HepG2 (cell line): ENCODE data around the gene KIAA0319L. TPM values are rescaled to one million over a fixed set of nuclear protein-coding genes. Genes with fewer than 3 reads are reported as not detected.

ENCODE experiments used
- ATAC-seq: fragments of 200-7000 bp; cut with Tn5 transposase; 3 replicates; pipeline ENCODE4 v1.9.1; 2020; ENCODE audit warnings: mild to moderate bottlenecking, moderate library complexity
- BruUV-seq: library from RNA; stranded (reverse); fragments of 400-500 nt; replicated peaks from 2 replicates; lab custom pipeline; 2021; lab: Mats Ljungman, UMichigan
- CTCF ChIA-PET: fragments of 300-600 bp; formaldehyde crosslinking; extraction: SDS; loops from one replicate; lab custom pipeline; 2021; ENCODE audit warnings: low total read pairs, inconsistent platforms, low intra/inter-chr PET ratio; lab: Yijun Ruan, JAX
- POLR2A ChIA-PET: fragments of 350-600 bp; sonication (Branson Sonifier 250); formaldehyde crosslinking; loops from one replicate; lab custom pipeline; 2020; ENCODE audit warnings: antibody characterized with exemption, inconsistent platforms; lab: Yijun Ruan, JAX
- DNase-seq: peaks from one replicate; pipeline ENCODE4 v3.0.0-alpha.2; 2015; ENCODE audit warnings: low spot score
- FAIRE-seq: peaks from 3 replicates; lab custom pipeline; 2011; peaks lifted over from hg19 to GRCh38; lab: Jason Lieb, UNC
- H2AFZ ChIP-seq: one replicate; pipeline ENCODE4 v1.6.1; 2011; ENCODE audit warnings: low read length, inconsistent platforms
- H3K27ac ChIP-seq: fragments of 300-600 bp; 3 replicates; pipeline ENCODE4 v1.8.0; 2011; ENCODE audit warnings: mixed run types, mild to moderate bottlenecking, mixed read lengths, low read length, inconsistent platforms; ENCODE audit not compliant: insufficient read depth; ENCODE audit errors: extremely low read length
- H3K27me3 ChIP-seq, 2 experiments: fragments of 200-600 bp in 1 of 2; 2 replicates in 1 of 2; 3 replicates in 1 of 2; pipeline versions ENCODE4 v1.6.0 to v1.8.0; 2011; ENCODE audit warnings: low read length in 2 of 2, mild to moderate bottlenecking in 2 of 2, moderate library complexity in 2 of 2, inconsistent platforms in 1 of 2; ENCODE audit not compliant: insufficient read depth in 2 of 2, control insufficient read depth in 1 of 2
- H3K36me3 ChIP-seq, 2 experiments: fragments of 200-600 bp in 1 of 2; replicated peaks in 1 of 2; 2 replicates in 1 of 2; 3 replicates in 1 of 2; pipeline versions ENCODE4 v1.5.1 to v1.8.0; 2011; ENCODE audit warnings: low read length in 2 of 2, inconsistent platforms in 1 of 2; ENCODE audit not compliant: insufficient read depth in 2 of 2, control insufficient read depth in 1 of 2
- H3K4me1 ChIP-seq: 2 replicates; pipeline ENCODE4 v1.5.1; 2012; ENCODE audit warnings: low read length, inconsistent platforms; ENCODE audit not compliant: insufficient read depth
- H3K4me2 ChIP-seq: 2 replicates; pipeline ENCODE4 v1.6.0; 2011; ENCODE audit warnings: low read depth, low read length, inconsistent platforms
- H3K4me3 ChIP-seq, 3 experiments: fragments of 200-600 bp in 1 of 3; sonication (generic), shearing (Covaris generic) in 1 of 3; replicated peaks in 1 of 3; 2 replicates each; pipeline ENCODE4 v1.5.1; 2011 to 2016; ENCODE audit warnings: low read length in 3 of 3, inconsistent platforms in 2 of 3, low read depth in 2 of 3, mild to moderate bottlenecking in 2 of 3, control low read depth in 1 of 3, mixed read lengths in 1 of 3; ENCODE audit not compliant: insufficient read depth in 1 of 3
- H3K79me2 ChIP-seq: one replicate; pipeline ENCODE4 v1.6.1; 2011; ENCODE audit warnings: low read length, inconsistent platforms; ENCODE audit not compliant: insufficient read depth
- H3K9ac ChIP-seq: 2 replicates; pipeline ENCODE4 v1.6.0; 2011; ENCODE audit warnings: mild to moderate bottlenecking, low read depth, low read length, inconsistent platforms; ENCODE audit not compliant: insufficient read depth
- H3K9me3 ChIP-seq: 2 replicates; pipeline ENCODE4 v1.5.1; 2012; ENCODE audit warnings: mild to moderate bottlenecking, low read length
- H4K20me1 ChIP-seq: 2 replicates; pipeline ENCODE4 v1.6.0; 2011; ENCODE audit warnings: inconsistent platforms, mild to moderate bottlenecking, low read length, moderate library complexity; ENCODE audit not compliant: insufficient read depth
- HDAC1 ChIP-seq: sonication (generic); formaldehyde crosslinking; IDR thresholded peaks from 2 replicates; pipeline ENCODE4 v1.5.1; 2020; ENCODE audit warnings: mild to moderate bottlenecking, missing genetic modification reagents
- JUND ChIP-seq: sonication (generic); formaldehyde crosslinking; IDR thresholded peaks from 2 replicates; pipeline ENCODE4 v1.8.0; 2022; ENCODE audit warnings: mild to moderate bottlenecking, missing genetic modification reagents
- MED13 ChIP-seq: sonication (generic); formaldehyde crosslinking; IDR thresholded peaks from 2 replicates; pipeline ENCODE4 v1.5.0; 2020; ENCODE audit warnings: missing genetic modification reagents
- MEIS2 ChIP-seq: sonication (generic); formaldehyde crosslinking; IDR thresholded peaks from 2 replicates; pipeline ENCODE4 v1.9.0; 2021; ENCODE audit warnings: mild to moderate bottlenecking, missing genetic modification reagents
- THAP8 ChIP-seq: sonication (generic); formaldehyde crosslinking; IDR thresholded peaks from 2 replicates; pipeline ENCODE4 v1.5.1; 2020; ENCODE audit warnings: missing genetic modification reagents, mild to moderate bottlenecking, borderline replicate concordance
- ZNF703 ChIP-seq: sonication (generic); formaldehyde crosslinking; IDR thresholded peaks from 2 replicates; pipeline ENCODE4 v1.5.1; 2020; ENCODE audit warnings: missing genetic modification reagents, mild to moderate bottlenecking, moderate library complexity, borderline replicate concordance
- WGBS: methylation state at CpG from one replicate; pipeline ENCODE4 v1.1.6; 2017; ENCODE audit warnings: low lambda C conversion rate; 5-methylcytosine and 5-hydroxymethylcytosine counted together
- in situ Hi-C: cut with HindIII; loops from 2 replicates; pipeline ENCODE4 v1.10.0; 2017; ENCODE audit warnings: low pct_unique_long_range_greater_than_20kb; ENCODE audit not compliant: extremely low pct_ligation_motif_present
- intact Hi-C: fragments of 100-400 bp; cut with micrococcal nuclease; formaldehyde crosslinking; loops from one replicate; pipeline ENCODE4 v1.10.0; 2022; ENCODE audit not compliant: unreplicated experiment
- polyA plus RNA-seq, 8 experiments: library from polyadenylated mRNA; depleted of rRNA in 3 of 8; stranded (reverse) in 7 of 8; unstranded in 1 of 8; fragments of >200 nt; fragmentation: Illumina TruSeq in 4 of 8; extraction: Trizol in 4 of 8; gene quantifications; 2 replicates each; pipeline versions ENCODE4 v1.2.1 to v1.2.3, GENCODE V29; 2011 to 2016; ENCODE audit warnings: low read depth in 4 of 8, missing spikeins in 1 of 8, mixed read lengths in 1 of 8; ENCODE audit not compliant: insufficient read depth in 1 of 8
- total RNA-seq, 5 experiments: library from RNA; depleted of rRNA; stranded (reverse); fragments of >200 nt; fragmentation: Illumina TruSeq; extraction: Trizol; gene quantifications; 2 replicates each; pipeline ENCODE4 v1.2.3, GENCODE V29; 2016; ENCODE audit warnings: low read depth in 1 of 5
- TF ChIP-seq, protein P1 (sequence below): sonication (generic); formaldehyde crosslinking; IDR thresholded peaks from 2 replicates; pipeline ENCODE4 v1.4.0; 2020; ENCODE audit warnings: missing genetic modification reagents
- TF ChIP-seq, protein P2 (sequence below): sonication (generic); formaldehyde crosslinking; IDR thresholded peaks from 2 replicates; pipeline ENCODE4 v1.4.0; 2020; ENCODE audit warnings: missing genetic modification reagents
- TF ChIP-seq, protein P3 (sequence below): sonication (generic); formaldehyde crosslinking; IDR thresholded peaks from 2 replicates; pipeline ENCODE4 v1.4.0; 2020; ENCODE audit warnings: mild to moderate bottlenecking, missing genetic modification reagents, borderline replicate concordance

Gene KIAA0319L
- total and polyA plus RNA-seq, 2 of the 13 experiments (the other 11 are each of a cell fraction or from before 2014, with no cell fraction given) = 33.4 to 82.6 TPM

- intact Hi-C loops (no loop called here), in situ Hi-C loops (no loop called here)
- Histone ChIP-seq H3K4me2 (no peak overlapping the region), H4K20me1 (no peaks in the 10 kb centered on the region), H3K36me3 (peaks cover 2 to 20% of the 10 kb centered on the region in 2 experiments; a peak in 4 of 5 replicates), H3K27me3 (no peaks in the 10 kb centered on the region), H3K79me2 (peaks cover 9% of the 10 kb centered on the region), H3K4me3 (no peak overlapping the region), H2AFZ (no peak overlapping the region), H3K9me3 (no peaks in the 10 kb centered on the region), H3K9ac (no peak overlapping the region)
- FAIRE-seq (no peak), DNase-seq (no peak)
- ChIA-PET CTCF (no interaction called here), POLR2A (no interaction called here)
- TF ChIP-seq, protein P1, sequence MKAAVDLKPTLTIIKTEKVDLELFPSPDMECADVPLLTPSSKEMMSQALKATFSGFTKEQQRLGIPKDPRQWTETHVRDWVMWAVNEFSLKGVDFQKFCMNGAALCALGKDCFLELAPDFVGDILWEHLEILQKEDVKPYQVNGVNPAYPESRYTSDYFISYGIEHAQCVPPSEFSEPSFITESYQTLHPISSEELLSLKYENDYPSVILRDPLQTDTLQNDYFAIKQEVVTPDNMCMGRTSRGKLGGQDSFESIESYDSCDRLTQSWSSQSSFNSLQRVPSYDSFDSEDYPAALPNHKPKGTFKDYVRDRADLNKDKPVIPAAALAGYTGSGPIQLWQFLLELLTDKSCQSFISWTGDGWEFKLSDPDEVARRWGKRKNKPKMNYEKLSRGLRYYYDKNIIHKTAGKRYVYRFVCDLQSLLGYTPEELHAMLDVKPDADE = no peak
- TF ChIP-seq, all 625 proteins: peak for 0
- WGBS = 100% methylated on average over 1 of the region's 1 CpG
- Histone ChIP-seq H3K27ac (no peak overlapping the region), H3K4me1 (no peaks in the 10 kb centered on the region)
- no TSS peak for BruUV-seq
- no peak for ATAC-seq
These were observed 24.5 kb downstream of the KIAA0319L start for GRCh38 chr1:35532497-35533223.

DNA sequence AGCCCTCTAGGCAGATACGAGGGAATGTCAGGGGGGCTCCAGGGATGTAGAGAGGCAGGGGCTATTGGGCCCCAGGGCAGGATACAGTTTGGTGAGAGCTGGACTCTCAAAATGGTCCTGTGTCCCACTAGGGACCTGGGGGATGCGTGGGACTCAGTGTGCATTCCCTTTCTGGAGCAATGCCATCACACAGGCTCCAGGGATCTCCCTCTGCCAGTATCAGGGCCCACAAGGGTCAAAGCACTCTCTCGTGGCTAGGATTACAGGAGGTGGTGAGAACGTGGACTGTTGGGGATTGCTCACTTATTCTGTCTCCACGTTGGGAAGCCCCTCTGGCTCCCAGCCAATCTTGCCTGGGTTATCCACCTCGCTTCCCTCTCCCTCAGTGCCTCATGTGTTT, 25.8 kb downstream of the KIAA0319L start:
- BruUV-seq = no TSS peak
- intact Hi-C loops (no loop called here), in situ Hi-C loops (no loop called here)
- Histone ChIP-seq H3K4me1 (no peaks in the 10 kb centered on the region), H3K36me3 (peaks cover 2 to 19% of the 10 kb centered on the region in 2 experiments; a peak in 4 of 5 replicates), H3K4me2 (no peak overlapping the region), H3K4me3 (no peak overlapping the region), H3K79me2 (peaks cover under 1% of the 10 kb centered on the region), H4K20me1 (no peaks in the 10 kb centered on the region), H3K27ac (no peak overlapping the region), H3K9me3 (no peaks in the 10 kb centered on the region), H3K9ac (no peak overlapping the region), H3K27me3 (no peaks in the 10 kb centered on the region), H2AFZ (no peak overlapping the region)
- FAIRE-seq (no peak), ATAC-seq (no peak), DNase-seq (no peak)
- WGBS = 91% methylated on average over 5 of the region's 6 CpGs
- ChIA-PET CTCF (no interaction called here), POLR2A (no interaction called here)
- TF ChIP-seq THAP8 (CRISPR knock-in tag) (no peak), HDAC1 (CRISPR knock-in tag) (no peak), MEIS2 (no peak), ZNF703 (CRISPR knock-in tag) (no peak), JUND (CRISPR knock-in tag) (no peak), MED13 (no peak)
- TF ChIP-seq, protein P2, sequence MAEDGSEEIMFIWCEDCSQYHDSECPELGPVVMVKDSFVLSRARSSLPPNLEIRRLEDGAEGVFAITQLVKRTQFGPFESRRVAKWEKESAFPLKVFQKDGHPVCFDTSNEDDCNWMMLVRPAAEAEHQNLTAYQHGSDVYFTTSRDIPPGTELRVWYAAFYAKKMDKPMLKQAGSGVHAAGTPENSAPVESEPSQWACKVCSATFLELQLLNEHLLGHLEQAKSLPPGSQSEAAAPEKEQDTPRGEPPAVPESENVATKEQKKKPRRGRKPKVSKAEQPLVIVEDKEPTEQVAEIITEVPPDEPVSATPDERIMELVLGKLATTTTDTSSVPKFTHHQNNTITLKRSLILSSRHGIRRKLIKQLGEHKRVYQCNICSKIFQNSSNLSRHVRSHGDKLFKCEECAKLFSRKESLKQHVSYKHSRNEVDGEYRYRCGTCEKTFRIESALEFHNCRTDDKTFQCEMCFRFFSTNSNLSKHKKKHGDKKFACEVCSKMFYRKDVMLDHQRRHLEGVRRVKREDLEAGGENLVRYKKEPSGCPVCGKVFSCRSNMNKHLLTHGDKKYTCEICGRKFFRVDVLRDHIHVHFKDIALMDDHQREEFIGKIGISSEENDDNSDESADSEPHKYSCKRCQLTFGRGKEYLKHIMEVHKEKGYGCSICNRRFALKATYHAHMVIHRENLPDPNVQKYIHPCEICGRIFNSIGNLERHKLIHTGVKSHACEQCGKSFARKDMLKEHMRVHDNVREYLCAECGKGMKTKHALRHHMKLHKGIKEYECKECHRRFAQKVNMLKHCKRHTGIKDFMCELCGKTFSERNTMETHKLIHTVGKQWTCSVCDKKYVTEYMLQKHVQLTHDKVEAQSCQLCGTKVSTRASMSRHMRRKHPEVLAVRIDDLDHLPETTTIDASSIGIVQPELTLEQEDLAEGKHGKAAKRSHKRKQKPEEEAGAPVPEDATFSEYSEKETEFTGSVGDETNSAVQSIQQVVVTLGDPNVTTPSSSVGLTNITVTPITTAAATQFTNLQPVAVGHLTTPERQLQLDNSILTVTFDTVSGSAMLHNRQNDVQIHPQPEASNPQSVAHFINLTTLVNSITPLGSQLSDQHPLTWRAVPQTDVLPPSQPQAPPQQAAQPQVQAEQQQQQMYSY (CRISPR knock-in tag) = no peak
- TF ChIP-seq, protein P3, sequence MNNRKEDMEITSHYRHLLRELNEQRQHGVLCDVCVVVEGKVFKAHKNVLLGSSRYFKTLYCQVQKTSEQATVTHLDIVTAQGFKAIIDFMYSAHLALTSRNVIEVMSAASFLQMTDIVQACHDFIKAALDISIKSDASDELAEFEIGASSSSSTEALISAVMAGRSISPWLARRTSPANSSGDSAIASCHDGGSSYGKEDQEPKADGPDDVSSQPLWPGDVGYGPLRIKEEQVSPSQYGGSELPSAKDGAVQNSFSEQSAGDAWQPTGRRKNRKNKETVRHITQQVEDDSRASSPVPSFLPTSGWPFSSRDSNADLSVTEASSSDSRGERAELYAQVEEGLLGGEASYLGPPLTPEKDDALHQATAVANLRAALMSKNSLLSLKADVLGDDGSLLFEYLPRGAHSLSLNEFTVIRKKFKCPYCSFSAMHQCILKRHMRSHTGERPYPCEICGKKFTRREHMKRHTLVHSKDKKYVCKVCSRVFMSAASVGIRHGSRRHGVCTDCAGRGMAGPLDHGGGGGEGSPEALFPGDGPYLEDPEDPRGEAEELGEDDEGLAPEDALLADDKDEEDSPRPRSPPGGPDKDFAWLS (CRISPR knock-in tag) = no peak
